IMR-90 (cell line): ENCODE results near the gene SLC13A5. TPM values are rescaled to one million over a fixed set of nuclear protein-coding genes. Genes with fewer than 3 reads are reported as not detected.

ENCODE experiments used
- ATAC-seq: fragments of 200-7000 bp; cut with Tn5 transposase; 2 replicates; pipeline ENCODE4 v1.9.1; 2020; ENCODE audit warnings: low read depth, mild to moderate bottlenecking, moderate library complexity
- BruUV-seq: library from RNA; stranded (reverse); fragments of 400-500 nt; replicated peaks from 2 replicates; lab custom pipeline; 2021; lab: Mats Ljungman, UMichigan
- CTCF ChIA-PET: fragments of 300-600 bp; formaldehyde crosslinking; extraction: SDS; loops from one replicate; lab custom pipeline; 2021; ENCODE audit warnings: antibody characterized with exemption; lab: Yijun Ruan, JAX
- POLR2A ChIA-PET: fragments of 300-600 bp; sonication (Branson Sonifier 250); formaldehyde crosslinking; loops from one replicate; lab custom pipeline; 2022; ENCODE audit warnings: antibody characterized with exemption; ENCODE audit not compliant: unreplicated experiment; lab: Charles Lee
- DNase-seq: peaks from one replicate; pipeline ENCODE4 v3.0.0; 2013
- H2AFZ ChIP-seq: replicated peaks from 2 replicates; pipeline ENCODE3; 2013; ENCODE audit warnings: low read length, mild to moderate bottlenecking; ENCODE audit not compliant: poor library complexity
- H2AK5ac ChIP-seq: 2 replicates; pipeline ENCODE4 v1.6.1; 2013; ENCODE audit warnings: low read depth, low read length, inconsistent platforms
- H2AK9ac ChIP-seq: replicated peaks from 2 replicates; pipeline ENCODE3; 2013; ENCODE audit warnings: mild to moderate bottlenecking, low read depth, low read length, moderate library complexity; ENCODE audit not compliant: poor library complexity
- H2BK120ac ChIP-seq: 2 replicates; pipeline ENCODE4 v1.6.1; 2013; ENCODE audit warnings: low read depth, low read length, inconsistent platforms
- H2BK15ac ChIP-seq: 3 replicates; pipeline ENCODE4 v1.6.1; 2013; ENCODE audit warnings: low read depth, low read length, inconsistent platforms
- H2BK20ac ChIP-seq: 2 replicates; pipeline ENCODE4 v1.6.1; 2013; ENCODE audit warnings: low read depth, mild to moderate bottlenecking, inconsistent platforms, low read length, moderate library complexity
- H2BK5ac ChIP-seq: 2 replicates; pipeline ENCODE4 v1.6.1; 2013; ENCODE audit warnings: mild to moderate bottlenecking, low read depth, low read length, inconsistent platforms; ENCODE audit not compliant: poor library complexity, severe bottlenecking
- H3K14ac ChIP-seq: replicated peaks from 2 replicates; pipeline ENCODE4 v1.6.1; 2013; ENCODE audit warnings: low read depth, low read length, inconsistent platforms
- H3K18ac ChIP-seq: 2 replicates; pipeline ENCODE4 v1.6.1; 2013; ENCODE audit warnings: low read depth, low read length, control low read depth
- H3K23ac ChIP-seq: 2 replicates; pipeline ENCODE4 v1.6.1; 2013; ENCODE audit warnings: low read depth, low read length, inconsistent platforms
- H3K27ac ChIP-seq: 2 replicates; pipeline ENCODE4 v1.5.1; 2013; ENCODE audit warnings: mild to moderate bottlenecking, control low read depth, low read length; ENCODE audit not compliant: insufficient read depth
- H3K27me3 ChIP-seq: 2 replicates; pipeline ENCODE4 v1.6.1; 2013; ENCODE audit warnings: low read length; ENCODE audit not compliant: control insufficient read depth, insufficient read depth
- H3K36me3 ChIP-seq: 2 replicates; pipeline ENCODE4 v1.6.1; 2013; ENCODE audit warnings: low read length, mixed read lengths; ENCODE audit not compliant: control insufficient read depth, insufficient read depth
- H3K4ac ChIP-seq: 2 replicates; pipeline ENCODE4 v1.6.1; 2013; ENCODE audit warnings: low read depth, low read length, inconsistent platforms
- H3K4me1 ChIP-seq: 2 replicates; pipeline ENCODE4 v1.6.1; 2013; ENCODE audit warnings: low read length, mixed read lengths; ENCODE audit not compliant: control insufficient read depth, insufficient read depth
- H3K4me2 ChIP-seq: 2 replicates; pipeline ENCODE4 v1.6.1; 2013; ENCODE audit warnings: low read depth, mild to moderate bottlenecking, control low read depth, low read length, moderate library complexity
- H3K4me3 ChIP-seq: 2 replicates; pipeline ENCODE4 v1.5.1; 2013; ENCODE audit warnings: low read depth, mild to moderate bottlenecking, control low read depth, low read length, moderate library complexity; ENCODE audit not compliant: insufficient read depth
- H3K56ac ChIP-seq: 2 replicates; pipeline ENCODE4 v1.6.1; 2013; ENCODE audit warnings: low read length, inconsistent platforms; ENCODE audit not compliant: insufficient read depth; ENCODE audit errors: extremely low read depth
- H3K79me1 ChIP-seq, 2 experiments: 2 replicates each; pipeline ENCODE4 v1.6.1; 2013; ENCODE audit warnings: low read length in 2 of 2, inconsistent platforms in 1 of 2, low read depth in 1 of 2
- H3K9ac ChIP-seq: 2 replicates; pipeline ENCODE4 v1.6.1; 2013; ENCODE audit warnings: low read depth, low read length, control low read depth
- H3K9me1 ChIP-seq: 2 replicates; pipeline ENCODE4 v1.6.1; 2013; ENCODE audit warnings: low read length, inconsistent platforms; ENCODE audit not compliant: insufficient read depth
- H3K9me3 ChIP-seq: 2 replicates; pipeline ENCODE4 v1.6.1; 2013; ENCODE audit warnings: low read length; ENCODE audit not compliant: control insufficient read depth, insufficient read depth
- H4K20me1 ChIP-seq: 2 replicates; pipeline ENCODE4 v1.6.1; 2013; ENCODE audit warnings: low read length, inconsistent platforms; ENCODE audit not compliant: insufficient read depth
- H4K5ac ChIP-seq: 2 replicates; pipeline ENCODE4 v1.6.1; 2013; ENCODE audit warnings: mild to moderate bottlenecking, low read depth, low read length, control low read depth
- H4K8ac ChIP-seq, 2 experiments: 2 replicates each; pipeline ENCODE4 v1.6.1; 2013; ENCODE audit warnings: low read depth in 2 of 2, low read length in 2 of 2, control low read depth in 1 of 2, inconsistent platforms in 1 of 2
- H4K91ac ChIP-seq: 2 replicates; pipeline ENCODE4 v1.6.1; 2013; ENCODE audit warnings: low read depth, low read length, inconsistent platforms; ENCODE audit not compliant: insufficient read depth
- CHD1 ChIP-seq: IDR thresholded peaks from 2 replicates; pipeline ENCODE4 v1.6.1; 2012; ENCODE audit warnings: low read depth, low read length, improper control_type of control experiment
- ELK1 ChIP-seq: fragments of 150-350 bp; IDR thresholded peaks from 2 replicates; pipeline ENCODE4 v1.6.1; 2016; ENCODE audit warnings: low read depth, mild to moderate bottlenecking, low read length, moderate library complexity, borderline replicate concordance
- NFE2L2 ChIP-seq: fragments of 150-350 bp; IDR thresholded peaks from 2 replicates; pipeline ENCODE4 v1.6.1; 2016; ENCODE audit warnings: low read depth, mild to moderate bottlenecking, low read length
- POLR2A ChIP-seq: IDR thresholded peaks from 2 replicates; pipeline ENCODE4 v1.6.1; 2012; ENCODE audit warnings: mild to moderate bottlenecking, low read depth, low read length
- SMC3 ChIP-seq: fragments of 150-350 bp; IDR thresholded peaks from 2 replicates; pipeline ENCODE4 v1.6.1; 2016; ENCODE audit warnings: low read depth, mild to moderate bottlenecking, antibody characterized with exemption, low read length, moderate library complexity
- USF2 ChIP-seq: fragments of 150-350 bp; IDR thresholded peaks from 2 replicates; pipeline ENCODE4 v1.6.1; 2017; ENCODE audit warnings: mild to moderate bottlenecking, antibody characterized with exemption, low read length, low read depth
- WGBS, 2 experiments: methylation state at CpG; one replicate each; pipeline versions ENCODE4 v1.1.5 to v1.1.7; 2013; ENCODE audit warnings: missing lambda C conversion rate in 2 of 2; ENCODE audit not compliant: insufficient read length in 1 of 2; ENCODE audit errors: extremely low coverage in 2 of 2; 5-methylcytosine and 5-hydroxymethylcytosine counted together
- dilution Hi-C: fragments of 300-500 bp; cut with HindIII; formaldehyde crosslinking; loops from one replicate; pipeline ENCODE4 v1.14.3; 2018; ENCODE audit warnings: low sequenced_read_pairs; ENCODE audit not compliant: unreplicated experiment
- in situ Hi-C: fragments of 300-500 bp; cut with MboI; formaldehyde crosslinking; loops from 3 replicates; pipeline ENCODE4 v1.14.3; 2019; ENCODE audit warnings: low sequenced_read_pairs, inconsistent platforms, mixed read lengths
- intact Hi-C: fragments of 100-400 bp; cut with micrococcal nuclease; formaldehyde crosslinking; loops from 2 replicates; pipeline ENCODE4 v1.10.0; 2022
- polyA plus RNA-seq, 3 experiments: library from polyadenylated mRNA; depleted of rRNA; stranded (reverse); fragments of >200 nt; gene quantifications; 2 replicates each; pipeline ENCODE4 v1.2.3, GENCODE V29; 2012; ENCODE audit warnings: low replicate concordance in 1 of 3
- total RNA-seq: library from RNA; depleted of rRNA; stranded (reverse); fragments of >200 nt; gene quantifications from 2 replicates; pipeline ENCODE4 v1.2.3, GENCODE V29; 2012
- TF ChIP-seq, protein P1 (sequence below): conservative IDR thresholded peaks from 2 replicates; pipeline ENCODE4 v1.5.1; 2012; ENCODE audit warnings: mild to moderate bottlenecking, low read depth, low read length, improper control_type of control experiment

SLC13A5 gene
- total and polyA plus RNA-seq, 2 of the 4 experiments (the other 2 are of a cell fraction), result not detected

DNA sequence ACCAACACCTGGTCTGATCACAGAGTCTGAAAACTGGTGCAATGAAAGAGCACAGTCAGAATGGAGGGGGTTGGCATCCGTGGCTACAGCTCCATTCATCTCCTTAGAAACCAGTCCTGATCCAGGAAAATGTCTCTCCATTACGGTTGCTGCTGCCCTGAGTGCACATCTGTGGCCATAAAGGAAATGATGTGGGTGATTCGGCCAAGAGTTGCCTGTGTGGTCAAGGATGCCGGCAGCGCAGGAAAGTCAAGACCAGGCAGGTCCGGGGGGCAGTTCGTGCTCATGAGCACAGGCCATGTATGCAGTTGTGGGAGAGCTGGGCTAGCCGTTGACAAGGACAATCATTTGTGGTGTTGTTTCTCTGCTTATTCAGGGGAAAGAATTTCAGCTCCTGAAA is 48.6 kb upstream of the SLC13A5 start:
- BruUV-seq, result no TSS peak

More for the DNA sequence above, 48.6 kb upstream of the SLC13A5 start:
- Histone ChIP-seq H3K79me1 (no peaks in the 10 kb centered on the region), H2AK5ac (no peak overlapping the region), H3K36me3 (no peaks in the 10 kb centered on the region), H3K4me1 (no peaks in the 10 kb centered on the region), H2BK15ac (no peak overlapping the region), H3K4ac (no peak overlapping the region), H4K91ac (no peak overlapping the region), H2AFZ (no peak overlapping the region), H3K4me2 (no peak overlapping the region), H3K14ac (no peak overlapping the region), H4K20me1 (no peaks in the 10 kb centered on the region), H2BK20ac (no peak overlapping the region), H2BK5ac (no peak overlapping the region), H3K9me3 (no peaks in the 10 kb centered on the region), H3K27me3 (peaks cover 5% of the 10 kb centered on the region), H3K4me3 (no peak overlapping the region), H3K27ac (no peak overlapping the region), H3K9ac (no peak overlapping the region), H3K23ac (no peak overlapping the region), H4K8ac (no peak overlapping the region), H3K9me1 (no peaks in the 10 kb centered on the region), H3K56ac (no peak overlapping the region), H2AK9ac (no peak overlapping the region), H4K5ac (no peak overlapping the region), H2BK120ac (no peak overlapping the region), H3K18ac (no peak overlapping the region)
- dilution Hi-C loops (no loop called here), intact Hi-C loops (no loop called here), in situ Hi-C loops (no loop called here)
- ATAC-seq, result no peak
- ChIA-PET POLR2A (no interaction called here), CTCF (no interaction called here)
- no peak for DNase-seq
- TF ChIP-seq, protein P1, sequence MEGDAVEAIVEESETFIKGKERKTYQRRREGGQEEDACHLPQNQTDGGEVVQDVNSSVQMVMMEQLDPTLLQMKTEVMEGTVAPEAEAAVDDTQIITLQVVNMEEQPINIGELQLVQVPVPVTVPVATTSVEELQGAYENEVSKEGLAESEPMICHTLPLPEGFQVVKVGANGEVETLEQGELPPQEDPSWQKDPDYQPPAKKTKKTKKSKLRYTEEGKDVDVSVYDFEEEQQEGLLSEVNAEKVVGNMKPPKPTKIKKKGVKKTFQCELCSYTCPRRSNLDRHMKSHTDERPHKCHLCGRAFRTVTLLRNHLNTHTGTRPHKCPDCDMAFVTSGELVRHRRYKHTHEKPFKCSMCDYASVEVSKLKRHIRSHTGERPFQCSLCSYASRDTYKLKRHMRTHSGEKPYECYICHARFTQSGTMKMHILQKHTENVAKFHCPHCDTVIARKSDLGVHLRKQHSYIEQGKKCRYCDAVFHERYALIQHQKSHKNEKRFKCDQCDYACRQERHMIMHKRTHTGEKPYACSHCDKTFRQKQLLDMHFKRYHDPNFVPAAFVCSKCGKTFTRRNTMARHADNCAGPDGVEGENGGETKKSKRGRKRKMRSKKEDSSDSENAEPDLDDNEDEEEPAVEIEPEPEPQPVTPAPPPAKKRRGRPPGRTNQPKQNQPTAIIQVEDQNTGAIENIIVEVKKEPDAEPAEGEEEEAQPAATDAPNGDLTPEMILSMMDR, result no peak
- no peak for TF ChIP-seq USF2
- TF ChIP-seq ELK1, result no peak
- TF ChIP-seq POLR2A, result no peak
- TF ChIP-seq NFE2L2, result no peak
- TF ChIP-seq CHD1, result no peak
- no peak for TF ChIP-seq SMC3
- no CpG with 5 or more reads among the region's 8 CpGs for WGBS, 2 experiments
